Neural progenitor cell (in vitro differentiated cells): Measurements from ENCODE around the gene RBM17. TPM values are rescaled to one million over a fixed set of nuclear protein-coding genes. Genes with fewer than 3 reads are reported as not detected.

Source experiments
- DNase-seq: peaks from one replicate; pipeline ENCODE4 v3.0.0-alpha.2; 2016; ENCODE audit warnings: low spot score
- H2AFZ ChIP-seq: fragments of 200-600 bp; sonication (generic); replicated peaks from 2 replicates; pipeline ENCODE4 v1.6.1; 2016; ENCODE audit warnings: antibody characterized with exemption
- H3F3A ChIP-seq: fragments of 200-600 bp; sonication (generic); 2 replicates; pipeline ENCODE4 v1.6.1; 2016; ENCODE audit warnings: antibody characterized with exemption, low read depth
- H3K27ac ChIP-seq: fragments of 200-600 bp; sonication (generic); 2 replicates; pipeline ENCODE4 v1.5.1; 2016; ENCODE audit warnings: mild to moderate bottlenecking
- H3K27me3 ChIP-seq: fragments of 200-600 bp; sonication (generic); 2 replicates; pipeline ENCODE4 v1.6.1; 2016; ENCODE audit warnings: mild to moderate bottlenecking, moderate library complexity
- H3K36me3 ChIP-seq: fragments of 200-600 bp; sonication (generic); 2 replicates; pipeline ENCODE4 v1.5.1; 2016
- H3K4me1 ChIP-seq: fragments of 200-600 bp; sonication (generic); 2 replicates; pipeline ENCODE4 v1.6.1; 2016; ENCODE audit warnings: mixed run types
- H3K4me2 ChIP-seq: fragments of 200-600 bp; sonication (generic); 2 replicates; pipeline ENCODE4 v1.6.1; 2016
- H3K4me3 ChIP-seq: fragments of 200-600 bp; sonication (generic); 2 replicates; pipeline ENCODE4 v1.5.1; 2016
- H3K79me2 ChIP-seq: fragments of 200-600 bp; sonication (generic); 2 replicates; pipeline ENCODE4 v1.6.1; 2016; ENCODE audit warnings: low read depth
- H3K9ac ChIP-seq: fragments of 200-600 bp; sonication (generic); 2 replicates; pipeline ENCODE4 v1.6.1; 2016
- H3K9me3 ChIP-seq: fragments of 200-600 bp; sonication (generic); 2 replicates; pipeline ENCODE4 v1.5.1; 2016; ENCODE audit warnings: low read depth
- H4K20me1 ChIP-seq: fragments of 200-600 bp; sonication (generic); 2 replicates; pipeline ENCODE4 v1.6.1; 2016; ENCODE audit warnings: low read depth
- H3K27ac Mint-ChIP-seq: 3 replicates; pipeline ENCODE4 v1.8.0; 2021; ENCODE audit warnings: mixed read lengths
- H3K27me3 Mint-ChIP-seq: 2 replicates; pipeline ENCODE4 v1.8.0; 2022; ENCODE audit warnings: low read depth, mild to moderate bottlenecking, inconsistent platforms, moderate library complexity, mixed read lengths; ENCODE audit not compliant: insufficient read depth
- H3K36me3 Mint-ChIP-seq: 3 replicates; pipeline ENCODE4 v1.8.0; 2021; ENCODE audit warnings: mixed read lengths
- H3K4me1 Mint-ChIP-seq: 3 replicates; pipeline ENCODE4 v1.8.0; 2021; ENCODE audit warnings: mixed read lengths
- H3K4me3 Mint-ChIP-seq: 3 replicates; pipeline ENCODE4 v1.8.0; 2021; ENCODE audit warnings: mild to moderate bottlenecking, moderate library complexity, mixed read lengths
- H3K9me3 Mint-ChIP-seq: 3 replicates; pipeline ENCODE4 v1.8.0; 2020; ENCODE audit warnings: mixed read lengths
- CTCF ChIP-seq: fragments of 200-600 bp; sonication (generic); IDR thresholded peaks from 2 replicates; pipeline ENCODE4 v1.5.1; 2017; ENCODE audit warnings: antibody characterized with exemption, mild to moderate bottlenecking
- EZH2 ChIP-seq: fragments of 200-600 bp; sonication (generic); IDR thresholded peaks from 2 replicates; pipeline ENCODE4 v1.6.1; 2017; ENCODE audit warnings: antibody characterized with exemption, mild to moderate bottlenecking, moderate library complexity
- EZH2phosphoT487 ChIP-seq: fragments of 200-600 bp; sonication (generic); IDR thresholded peaks from 2 replicates; pipeline ENCODE4 v1.6.1; 2017; ENCODE audit warnings: antibody characterized with exemption
- total RNA-seq: library from RNA; depleted of rRNA; stranded (reverse); fragments of >200 nt; gene quantifications from 2 replicates; pipeline ENCODE4 v1.2.3, GENCODE V29; 2015; ENCODE audit warnings: low replicate concordance

RBM17 gene
- total RNA-seq, 1 donor from 2014 or later, result 73.6 TPM

GRCh38 chr10:6115824-6116350, 27.1 kb downstream of the RBM17 start:
- no peak for TF ChIP-seq EZH2
- no peak for TF ChIP-seq EZH2phosphoT487
- no peak for TF ChIP-seq CTCF
- H3K36me3 Mint-ChIP-seq, result peaks cover 39% of the 10 kb centered on the region
- H3F3A ChIP-seq, result no peaks in the 10 kb centered on the region

GRCh38 chr10:6116806-6117205, 28.0 kb downstream of the RBM17 start:
- Histone ChIP-seq H3K27me3 (no peaks in the 10 kb centered on the region), H3K36me3 (peaks cover 15% of the 10 kb centered on the region), H4K20me1 (peaks cover 6% of the 10 kb centered on the region), H3K9me3 (no peaks in the 10 kb centered on the region), H3K4me3 (no peak overlapping the region), H2AFZ (no peak overlapping the region), H3K4me2 (no peak overlapping the region), H3K9ac (no peak overlapping the region), H3K27ac (no peak overlapping the region), H3K4me1 (no peaks in the 10 kb centered on the region), H3K79me2 (no peaks in the 10 kb centered on the region), H3F3A (no peaks in the 10 kb centered on the region)
- no peak for TF ChIP-seq EZH2
- TF ChIP-seq CTCF, result no peak
- no peak for TF ChIP-seq EZH2phosphoT487
- Mint-ChIP-seq H3K27ac (no peak overlapping the region), H3K4me1 (peaks cover 6% of the 10 kb centered on the region), H3K36me3 (peaks cover 36% of the 10 kb centered on the region), H3K9me3 (no peaks in the 10 kb centered on the region), H3K27me3 (no peaks in the 10 kb centered on the region), H3K4me3 (no peak overlapping the region)
- no peak for DNase-seq

More at GRCh38 chr10:6115824-6116350, 27.1 kb downstream of the RBM17 start:
- Histone ChIP-seq H3K36me3 (peaks cover 18% of the 10 kb centered on the region), H3K4me3 (no peak overlapping the region), H3K4me2 (no peak overlapping the region), H3K79me2 (peaks cover 2% of the 10 kb centered on the region), H3K27ac (no peak overlapping the region), H3K9me3 (no peaks in the 10 kb centered on the region), H3K4me1 (no peaks in the 10 kb centered on the region), H3K9ac (no peak overlapping the region), H2AFZ (no peak overlapping the region), H3K27me3 (no peaks in the 10 kb centered on the region), H4K20me1 (peaks cover 6% of the 10 kb centered on the region)
- Mint-ChIP-seq H3K4me3 (no peak overlapping the region), H3K27ac (no peak overlapping the region), H3K4me1 (peaks cover 3% of the 10 kb centered on the region), H3K9me3 (no peaks in the 10 kb centered on the region), H3K27me3 (no peaks in the 10 kb centered on the region)
- DNase-seq, result no peak

- H3K36me3 Mint-ChIP-seq, result peaks cover 28% of the 10 kb centered on the region
- H3K4me1 Mint-ChIP-seq, result peaks cover 6% of the 10 kb centered on the region
Measured at GRCh38 chr10:6117711-6118110, 28.9 kb downstream of the RBM17 start.

More at GRCh38 chr10:6117711-6118110, 28.9 kb downstream of the RBM17 start:
- no peak for TF ChIP-seq EZH2
- TF ChIP-seq CTCF, result no peak
- TF ChIP-seq EZH2phosphoT487, result no peak
- Histone ChIP-seq H3K4me2 (no peak overlapping the region), H3K4me3 (no peak overlapping the region), H3K27ac (no peak overlapping the region), H3F3A (no peaks in the 10 kb centered on the region), H4K20me1 (peaks cover 6% of the 10 kb centered on the region), H3K27me3 (no peaks in the 10 kb centered on the region), H2AFZ (no peak overlapping the region), H3K4me1 (no peaks in the 10 kb centered on the region), H3K9me3 (no peaks in the 10 kb centered on the region), H3K36me3 (peaks cover 15% of the 10 kb centered on the region), H3K9ac (no peak overlapping the region), H3K79me2 (no peaks in the 10 kb centered on the region)
- no peak for DNase-seq
- no peaks in the 10 kb centered on the region for H3K9me3 Mint-ChIP-seq
- no peak overlapping the region for H3K4me3 Mint-ChIP-seq
- H3K27me3 Mint-ChIP-seq, result no peaks in the 10 kb centered on the region
- no peak overlapping the region for H3K27ac Mint-ChIP-seq
